A549 (cell line): ENCODE measurements around the gene MARCHF10. TPM values are rescaled to one million over a fixed set of nuclear protein-coding genes. Genes with fewer than 3 reads are reported as not detected.

ENCODE experiments used
- ATAC-seq, 2 experiments: fragments of 200-7000 bp in 1 of 2; fragments of >200 bp in 1 of 2; cut with Nextera tagmentation in 1 of 2; cut with Tn5 transposase in 1 of 2; 3 replicates each; pipeline versions ENCODE4 v1.8.0 to v1.9.1; 2018 to 2020; ENCODE audit warnings: mild to moderate bottlenecking in 1 of 2, moderate library complexity in 1 of 2
- CTCF ChIA-PET: fragments of 300-600 bp; sonication (Branson Sonifier 250); formaldehyde crosslinking; extraction: SDS; loops from one replicate; lab custom pipeline; 2021; ENCODE audit warnings: antibody characterized with exemption, inconsistent platforms; lab: Yijun Ruan, JAX
- POLR2A ChIA-PET: fragments of 350-600 bp; formaldehyde crosslinking; extraction: SDS; loops from one replicate; lab custom pipeline; 2021; ENCODE audit warnings: antibody characterized with exemption, inconsistent platforms; lab: Yijun Ruan, JAX
- DNase-seq, 2 experiments: peaks; one replicate each; pipeline versions ENCODE4 v3.0.0 to v3.0.0-alpha.2; 2011 to 2016; ENCODE audit warnings: low read depth in 1 of 2, low spot score in 1 of 2
- FAIRE-seq: peaks from 2 replicates; lab custom pipeline; 2011; peaks lifted over from hg19 to GRCh38; lab: Jason Lieb, UNC
- H3K27ac ChIP-seq, 2 experiments: fragments of >200 bp; sonication (Bioruptor Twin); formaldehyde crosslinking; 3 replicates each; pipeline ENCODE4 v1.5.1; 2016 to 2017
- H3K4me1 ChIP-seq: fragments of >200 bp; sonication (Bioruptor Twin); formaldehyde crosslinking; 3 replicates; pipeline ENCODE4 v1.6.1; 2016
- H3K4me2 ChIP-seq: fragments of >200 bp; sonication (Bioruptor Twin); formaldehyde crosslinking; 3 replicates; pipeline ENCODE4 v1.6.1; 2016
- H3K4me3 ChIP-seq: fragments of >200 bp; sonication (Bioruptor Twin); formaldehyde crosslinking; 3 replicates; pipeline ENCODE4 v1.5.1; 2016
- H3K9me3 ChIP-seq: fragments of >200 bp; sonication (Bioruptor Twin); formaldehyde crosslinking; 3 replicates; pipeline ENCODE4 v1.6.1; 2016
- CBX2 ChIP-seq: fragments of 200-600 bp; sonication (generic); IDR thresholded peaks from 2 replicates; pipeline ENCODE4 v1.6.1; 2016; ENCODE audit warnings: low read depth, mild to moderate bottlenecking, borderline replicate concordance
- CHD4 ChIP-seq: fragments of 200-600 bp; sonication (generic); IDR thresholded peaks from 2 replicates; pipeline ENCODE4 v1.6.1; 2016; ENCODE audit warnings: antibody characterized with exemption, mild to moderate bottlenecking, borderline replicate concordance
- EHF ChIP-seq: fragments of 250-450 bp; sonication (Bioruptor Pico); IDR thresholded peaks from 2 replicates; pipeline ENCODE4 v1.5.0; 2020; ENCODE audit warnings: mild to moderate bottlenecking
- EHMT2 ChIP-seq: fragments of 200-600 bp; sonication (generic); IDR thresholded peaks from 2 replicates; pipeline ENCODE4 v1.6.1; 2016; ENCODE audit warnings: antibody characterized with exemption, low read depth, mild to moderate bottlenecking, moderate library complexity
- EP300 ChIP-seq, 2 experiments: fragments of >200 bp; sonication (Bioruptor Twin); formaldehyde crosslinking; IDR thresholded peaks; 2 replicates in 1 of 2; 3 replicates in 1 of 2; pipeline ENCODE4 v1.6.1; 2016 to 2017
- FOSB ChIP-seq: fragments of 250-450 bp; sonication (Bioruptor Pico); IDR thresholded peaks from 2 replicates; pipeline ENCODE4 v1.5.0; 2020; ENCODE audit warnings: mild to moderate bottlenecking, moderate library complexity
- FOSL2 ChIP-seq, 2 experiments: fragments of 450-650 bp in 1 of 2; fragments of >200 bp in 1 of 2; sonication (Bioruptor Twin) in 1 of 2; formaldehyde crosslinking; IDR thresholded peaks; 2 replicates each; pipeline versions ENCODE4 v1.5.0 to v1.6.1; 2016 to 2020; ENCODE audit warnings: mild to moderate bottlenecking in 1 of 2, moderate library complexity in 1 of 2
- GATA3 ChIP-seq: IDR thresholded peaks from 2 replicates; pipeline ENCODE4 v1.6.1; 2012; ENCODE audit warnings: borderline replicate concordance
- HOXB13 ChIP-seq: fragments of 250-450 bp; sonication (Bioruptor Pico); IDR thresholded peaks from 2 replicates; pipeline ENCODE4 v1.5.0; 2020; ENCODE audit warnings: low read depth, mild to moderate bottlenecking, moderate library complexity
- JUN ChIP-seq, 2 experiments: fragments of >200 bp; sonication (Bioruptor Twin); formaldehyde crosslinking; IDR thresholded peaks; 2 replicates in 1 of 2; 3 replicates in 1 of 2; pipeline ENCODE4 v1.6.1; 2016 to 2017
- MAZ ChIP-seq: fragments of 150-350 bp; IDR thresholded peaks from 2 replicates; pipeline ENCODE4 v1.6.1; 2014; ENCODE audit warnings: antibody characterized with exemption, low read depth, low read length, borderline replicate concordance
- MYC ChIP-seq: IDR thresholded peaks from 2 replicates; pipeline ENCODE4 v1.6.1; 2012; ENCODE audit warnings: mild to moderate bottlenecking, inconsistent platforms, low read length, improper control_type of control experiment, borderline replicate concordance
- NFE2L2 ChIP-seq: fragments of 150-350 bp; conservative IDR thresholded peaks from 2 replicates; pipeline ENCODE4 v1.6.1; 2014; ENCODE audit warnings: low read length
- NR3C1 ChIP-seq: fragments of >200 bp; sonication (Bioruptor Twin); formaldehyde crosslinking; IDR thresholded peaks from 3 replicates; pipeline ENCODE4 v1.6.1; 2017
- POLR2A ChIP-seq: IDR thresholded peaks from 2 replicates; pipeline ENCODE4 v1.6.1; 2012; ENCODE audit warnings: mild to moderate bottlenecking, low read length
- POLR2AphosphoS2 ChIP-seq: conservative IDR thresholded peaks from 2 replicates; pipeline ENCODE4 v1.6.1; 2012; ENCODE audit warnings: low read length, improper control_type of control experiment, inconsistent platforms
- RAD21 ChIP-seq, 2 experiments: fragments of >200 bp in 1 of 2; sonication (Bioruptor Twin) in 1 of 2; formaldehyde crosslinking in 1 of 2; IDR thresholded peaks in 1 of 2; conservative IDR thresholded peaks in 1 of 2; 2 replicates in 1 of 2; 3 replicates in 1 of 2; pipeline ENCODE4 v1.6.1; 2012 to 2018; ENCODE audit warnings: inconsistent platforms in 1 of 2
- RFX5 ChIP-seq: fragments of 450-650 bp; IDR thresholded peaks from 2 replicates; pipeline ENCODE4 v1.7.1; 2014; ENCODE audit warnings: antibody characterized with exemption, mild to moderate bottlenecking, moderate library complexity
- ZC3H11A ChIP-seq: fragments of 450-650 bp; IDR thresholded peaks from 2 replicates; pipeline ENCODE4 v1.6.1; 2014; ENCODE audit warnings: antibody characterized with exemption, mild to moderate bottlenecking
- ZNF302 ChIP-seq: fragments of 250-450 bp; sonication (Bioruptor Pico); IDR thresholded peaks from 2 replicates; pipeline ENCODE4 v1.9.0; 2021; ENCODE audit warnings: inconsistent platforms, mild to moderate bottlenecking, moderate library complexity
- WGBS: methylation state at CpG from one replicate; pipeline ENCODE4 v1.1.6; 2017; ENCODE audit errors: missing lambda C conversion rate; 5-methylcytosine and 5-hydroxymethylcytosine counted together
- polyA plus RNA-seq, 4 experiments: library from polyadenylated mRNA; depleted of rRNA in 3 of 4; stranded (reverse); fragments of >200 nt; fragmentation: RNase III in 1 of 4; extraction: RNeasy Plus Mini Kit Qiagen cat#74134 plus additional on column Dnase treatment in 1 of 4; gene quantifications; 2 replicates in 3 of 4; 3 replicates in 1 of 4; pipeline ENCODE4 v1.2.3, GENCODE V29; 2011 to 2017
- TF ChIP-seq, protein P1 (sequence below): IDR thresholded peaks from 2 replicates; pipeline ENCODE4 v1.6.1; 2012; ENCODE audit warnings: low read depth, borderline replicate concordance
- TF ChIP-seq, protein P2 (sequence below): fragments of 250-450 bp; sonication (Bioruptor Pico); IDR thresholded peaks from 2 replicates; pipeline ENCODE4 v1.5.0; 2021; ENCODE audit warnings: mild to moderate bottlenecking, moderate library complexity, borderline replicate concordance
- TF ChIP-seq, protein P3 (sequence below): fragments of >200 bp; sonication (Bioruptor Twin); formaldehyde crosslinking; IDR thresholded peaks from 3 replicates; pipeline ENCODE4 v1.5.1; 2016

Gene MARCHF10
- polyA plus RNA-seq, 2 of the 4 experiments (the other 2 are of a cell fraction) = 0.43 to 0.57 TPM

DNA sequence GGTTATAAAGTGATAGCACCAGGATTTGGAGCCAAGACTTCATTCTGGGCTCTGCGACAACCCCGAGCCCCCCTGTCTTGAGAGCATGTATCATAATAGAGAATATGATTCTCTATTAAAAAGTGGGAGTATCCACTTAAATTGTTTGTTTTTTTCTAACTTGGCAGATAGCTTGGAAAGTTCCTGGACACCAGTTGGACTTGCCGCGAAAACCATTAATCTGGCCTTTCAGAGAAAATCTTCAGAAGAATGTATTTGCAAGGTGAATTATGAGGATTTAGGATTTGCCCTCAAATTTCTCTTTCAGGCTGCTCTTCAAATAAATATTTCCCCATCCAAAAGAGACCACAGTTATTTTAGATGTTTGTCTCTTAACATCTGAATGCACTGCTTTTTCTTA lies 53.5 kb downstream of the MARCHF10 start (continued):
- no peak for TF ChIP-seq RAD21 (conservative IDR thresholded peaks at IDR 0.05 in 1 of 2, IDR thresholded peaks at IDR 0.05 in 1 of 2)
- TF ChIP-seq EHF (CRISPR knock-in tag) = no peak

DNA sequence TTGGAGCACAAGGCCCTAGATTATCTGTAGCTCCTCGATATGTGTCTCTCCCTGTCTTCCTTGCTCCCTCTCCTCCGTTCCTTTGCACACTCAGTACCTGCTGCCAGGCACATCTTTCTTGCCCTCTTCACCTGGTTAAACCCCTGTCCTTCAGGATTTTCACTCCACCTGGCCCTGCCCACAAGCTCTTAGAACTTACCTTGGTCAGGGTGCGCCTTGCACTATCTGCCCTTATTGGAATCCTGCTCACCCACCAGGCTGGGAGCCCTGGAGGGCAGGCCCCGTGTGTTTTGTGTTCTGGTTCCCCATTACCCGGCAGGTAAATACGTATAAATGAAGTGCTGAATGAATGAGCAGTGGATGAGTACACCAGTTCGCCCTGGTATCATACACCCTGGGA lies 54.6 kb downstream of the MARCHF10 start:
- no peaks in the 10 kb centered on the region for H3K9me3 ChIP-seq
- 81% methylated on average over 7 of the region's 7 CpGs for WGBS
- H3K4me2 ChIP-seq = no peak overlapping the region
- no peaks in the 10 kb centered on the region for H3K4me1 ChIP-seq
- ChIA-PET POLR2A (no interaction called here), CTCF (interaction anchor here (0.8 to 1.6 kb wide), 3 partner anchors 9 to 19 kb away, joined by 3 to 4 read pairs (median 3); no protein-coding TSS in a partner anchor)
- FAIRE-seq = no peak
- ATAC-seq = no peak
- no peak overlapping the region for H3K27ac ChIP-seq
- no peak overlapping the region for H3K4me3 ChIP-seq
- TF ChIP-seq ZNF302 (CRISPR knock-in tag) (no peak), FOSB (no peak), EHF (CRISPR knock-in tag) (no peak), JUN (IDR thresholded peaks at IDR 0.05) (no peak), EHMT2 (no peak), CBX2 (no peak), POLR2A (no peak), NFE2L2 (no peak), EP300 (IDR thresholded peaks at IDR 0.05) (no peak), NR3C1 (no peak), FOSL2 (IDR thresholded peaks at IDR 0.05) (no peak), FOSL2 (CRISPR knock-in tag; IDR thresholded peaks at IDR 0.05) (no peak), MAZ (no peak), CHD4 (no peak), GATA3 (no peak), MYC (no peak), RFX5 (no peak), POLR2AphosphoS2 (no peak), HOXB13 (CRISPR knock-in tag) (no peak)
- TF ChIP-seq, protein P1, sequence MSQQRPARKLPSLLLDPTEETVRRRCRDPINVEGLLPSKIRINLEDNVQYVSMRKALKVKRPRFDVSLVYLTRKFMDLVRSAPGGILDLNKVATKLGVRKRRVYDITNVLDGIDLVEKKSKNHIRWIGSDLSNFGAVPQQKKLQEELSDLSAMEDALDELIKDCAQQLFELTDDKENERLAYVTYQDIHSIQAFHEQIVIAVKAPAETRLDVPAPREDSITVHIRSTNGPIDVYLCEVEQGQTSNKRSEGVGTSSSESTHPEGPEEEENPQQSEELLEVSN = no peak
- TF ChIP-seq, protein P2, sequence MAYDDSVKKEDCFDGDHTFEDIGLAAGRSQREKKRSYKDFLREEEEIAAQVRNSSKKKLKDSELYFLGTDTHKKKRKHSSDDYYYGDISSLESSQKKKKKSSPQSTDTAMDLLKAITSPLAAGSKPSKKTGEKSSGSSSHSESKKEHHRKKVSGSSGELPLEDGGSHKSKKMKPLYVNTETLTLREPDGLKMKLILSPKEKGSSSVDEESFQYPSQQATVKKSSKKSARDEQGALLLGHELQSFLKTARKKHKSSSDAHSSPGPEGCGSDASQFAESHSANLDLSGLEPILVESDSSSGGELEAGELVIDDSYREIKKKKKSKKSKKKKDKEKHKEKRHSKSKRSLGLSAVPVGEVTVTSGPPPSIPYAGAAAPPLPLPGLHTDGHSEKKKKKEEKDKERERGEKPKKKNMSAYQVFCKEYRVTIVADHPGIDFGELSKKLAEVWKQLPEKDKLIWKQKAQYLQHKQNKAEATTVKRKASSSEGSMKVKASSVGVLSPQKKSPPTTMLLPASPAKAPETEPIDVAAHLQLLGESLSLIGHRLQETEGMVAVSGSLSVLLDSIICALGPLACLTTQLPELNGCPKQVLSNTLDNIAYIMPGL (CRISPR knock-in tag) = no peak
- DNase-seq = no peak

DNA sequence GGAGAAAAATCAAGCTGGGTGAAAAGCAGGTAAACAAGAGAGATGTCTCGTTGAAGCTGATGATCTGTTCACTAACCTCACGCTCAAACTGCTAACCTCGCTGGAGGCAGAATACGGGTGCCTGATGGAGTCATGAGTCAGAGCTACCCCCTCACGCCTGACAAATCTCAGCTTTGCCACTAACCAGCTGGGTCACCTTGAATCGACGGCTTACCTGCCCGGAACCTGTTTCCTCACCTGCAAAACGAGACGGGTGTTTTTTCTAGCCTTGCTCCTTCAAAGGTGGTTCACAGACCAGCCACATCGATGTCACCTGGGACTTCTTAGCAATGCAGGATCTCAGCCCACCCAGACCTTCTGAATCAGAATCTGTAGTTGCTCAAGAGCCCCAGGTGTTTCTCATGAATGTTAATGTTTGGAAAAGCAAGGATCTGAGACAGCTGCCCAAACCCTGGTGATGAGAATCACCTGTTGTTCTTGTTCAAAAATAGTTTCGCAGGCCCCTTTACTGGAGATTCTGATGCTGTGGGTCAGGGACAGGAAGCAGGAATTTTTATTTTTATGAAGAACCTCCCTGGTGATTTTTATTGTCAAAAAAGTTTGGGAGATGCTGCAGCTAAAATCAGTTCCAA lies 56.9 kb downstream of the MARCHF10 start:
- H3K9me3 ChIP-seq = no peaks in the 10 kb centered on the region
- CTCF ChIA-PET = interaction anchor here (0.7 to 1.0 kb wide), 4 partner anchors 11 to 869 kb away, joined by 3 read pairs; no protein-coding TSS in a partner anchor
- H3K4me2 ChIP-seq = no peak overlapping the region
- H3K4me1 ChIP-seq = no peaks in the 10 kb centered on the region
- H3K4me3 ChIP-seq = no peak overlapping the region
- TF ChIP-seq EHMT2 = no peak
- no peak for TF ChIP-seq ZC3H11A
- TF ChIP-seq, protein P3, sequence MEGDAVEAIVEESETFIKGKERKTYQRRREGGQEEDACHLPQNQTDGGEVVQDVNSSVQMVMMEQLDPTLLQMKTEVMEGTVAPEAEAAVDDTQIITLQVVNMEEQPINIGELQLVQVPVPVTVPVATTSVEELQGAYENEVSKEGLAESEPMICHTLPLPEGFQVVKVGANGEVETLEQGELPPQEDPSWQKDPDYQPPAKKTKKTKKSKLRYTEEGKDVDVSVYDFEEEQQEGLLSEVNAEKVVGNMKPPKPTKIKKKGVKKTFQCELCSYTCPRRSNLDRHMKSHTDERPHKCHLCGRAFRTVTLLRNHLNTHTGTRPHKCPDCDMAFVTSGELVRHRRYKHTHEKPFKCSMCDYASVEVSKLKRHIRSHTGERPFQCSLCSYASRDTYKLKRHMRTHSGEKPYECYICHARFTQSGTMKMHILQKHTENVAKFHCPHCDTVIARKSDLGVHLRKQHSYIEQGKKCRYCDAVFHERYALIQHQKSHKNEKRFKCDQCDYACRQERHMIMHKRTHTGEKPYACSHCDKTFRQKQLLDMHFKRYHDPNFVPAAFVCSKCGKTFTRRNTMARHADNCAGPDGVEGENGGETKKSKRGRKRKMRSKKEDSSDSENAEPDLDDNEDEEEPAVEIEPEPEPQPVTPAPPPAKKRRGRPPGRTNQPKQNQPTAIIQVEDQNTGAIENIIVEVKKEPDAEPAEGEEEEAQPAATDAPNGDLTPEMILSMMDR = no peak
- WGBS = 78% methylated on average over 12 of the region's 12 CpGs
- DNase-seq (no peak), FAIRE-seq (no peak), ATAC-seq (no peak)
- no peak overlapping the region for H3K27ac ChIP-seq
- POLR2A ChIA-PET = no interaction called here
